Measurements from ENCODE around the gene CFAP77. TPM values are rescaled to one million over a fixed set of nuclear protein-coding genes. Genes with fewer than 3 reads are reported as not detected.

CFAP77 gene
- total RNA-seq, 1 experiment from 2014 or later = not detected

DNA sequence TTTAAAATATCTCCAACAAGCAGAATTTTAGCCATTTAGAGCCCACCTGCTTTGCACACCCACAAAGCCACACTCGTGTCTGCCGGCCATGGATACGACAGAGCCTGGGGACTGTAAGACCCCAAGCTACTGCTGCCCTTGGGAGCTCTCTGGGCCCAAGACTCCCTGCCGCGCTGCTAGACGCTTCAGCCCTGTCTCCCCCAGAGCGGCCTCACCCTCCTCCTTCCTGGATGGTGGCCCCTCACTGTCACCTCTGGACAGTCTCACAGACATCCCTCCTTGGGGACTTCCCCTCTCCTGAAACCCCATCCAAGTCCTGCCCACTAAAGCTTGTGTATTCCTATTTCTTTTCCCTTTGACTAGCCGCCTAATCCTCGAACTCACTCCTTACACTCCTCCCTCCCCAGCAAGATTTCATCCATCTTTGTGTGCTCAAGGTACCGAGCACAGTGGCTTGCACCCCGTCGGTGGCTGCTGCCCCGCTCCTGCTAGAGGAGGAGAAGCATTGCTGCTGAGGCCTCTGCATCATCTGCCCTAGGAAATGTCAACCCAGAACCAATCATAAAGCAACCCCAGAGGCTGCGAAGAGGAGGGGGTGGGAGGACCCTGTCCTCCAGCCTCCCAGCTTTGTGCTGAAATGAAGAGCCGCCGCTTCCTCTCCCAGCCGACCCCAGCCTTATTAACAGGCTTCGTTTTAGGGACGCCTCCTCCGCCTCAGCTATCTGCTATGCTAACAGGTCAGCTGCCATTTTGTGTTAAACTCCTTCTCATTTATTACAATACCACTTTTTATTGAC is 71.2 kb downstream of the CFAP77 start:
- no peaks in the 10 kb centered on the region for H3K4me1 ChIP-seq (ENCODE audit: insufficient read depth, low read length, poor library complexity, severe bottlenecking)

DNA sequence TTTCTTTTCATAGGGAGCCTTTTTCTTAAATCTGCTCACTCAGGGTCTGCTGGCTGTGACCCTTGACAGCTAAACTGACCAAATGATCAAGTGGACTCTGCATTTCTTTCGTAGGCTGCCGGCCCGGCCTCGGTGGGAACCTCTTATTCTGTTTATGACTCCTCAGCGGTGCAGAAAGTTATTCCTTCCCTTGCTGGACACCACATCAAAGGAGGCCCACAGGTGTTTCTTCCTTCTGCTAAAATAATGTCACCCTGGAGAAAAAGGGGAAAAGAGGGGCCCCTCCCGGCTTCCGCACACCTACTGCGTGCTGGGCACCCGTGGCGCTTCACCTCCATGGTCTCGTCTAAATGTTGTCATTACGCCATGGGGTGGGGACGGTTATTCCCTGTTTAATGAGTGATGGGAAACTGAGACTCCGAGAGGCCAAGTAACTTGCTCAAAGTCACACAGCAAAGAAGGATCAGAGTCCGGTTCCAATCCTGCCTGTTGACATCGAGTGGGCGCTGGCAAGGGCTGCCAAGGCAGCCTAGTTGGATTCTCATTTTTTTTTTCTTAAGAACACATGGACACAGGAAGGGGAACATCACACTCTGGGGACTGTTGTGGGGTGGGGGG is 72.3 kb downstream of the CFAP77 start:
- no TSS peak for BruUV-seq (replicated peaks)
- Histone ChIP-seq H3K27me3 (replicated peaks; ENCODE audit: insufficient read depth, low read depth, low read length, poor library complexity) (peaks cover 74% of the 10 kb centered on the region), H3K4me1 (ENCODE audit: insufficient read depth, low read length, poor library complexity, severe bottlenecking) (no peaks in the 10 kb centered on the region), H3K4me3 (ENCODE audit: low read depth, low read length, poor library complexity, severe bottlenecking) (no peak overlapping the region), H3K27ac (ENCODE audit: low read depth, low read length, poor library complexity, severe bottlenecking) (no peak overlapping the region), H3K9me3 (ENCODE audit: low read depth, low read length, poor library complexity, severe bottlenecking) (no peaks in the 10 kb centered on the region), H3K36me3 (ENCODE audit: insufficient read depth, low read length, poor library complexity, severe bottlenecking) (no peaks in the 10 kb centered on the region)
- no peak for DNase-seq (ENCODE audit: low spot score)
- intact Hi-C loops (cut with micrococcal nuclease; ENCODE audit: unreplicated experiment) = no loop called here
- ChIA-PET POLR2A (ENCODE audit: low non-redundant PET) (interaction anchor here (0.7 kb wide), 1 partner anchor 486 kb away, joined by 6 read pairs; no protein-coding TSS in a partner anchor), CTCF (interaction anchor here (0.6 kb wide), 1 partner anchor 120 kb away, joined by 5 read pairs; no protein-coding TSS in a partner anchor)
- TF ChIP-seq, protein P1, sequence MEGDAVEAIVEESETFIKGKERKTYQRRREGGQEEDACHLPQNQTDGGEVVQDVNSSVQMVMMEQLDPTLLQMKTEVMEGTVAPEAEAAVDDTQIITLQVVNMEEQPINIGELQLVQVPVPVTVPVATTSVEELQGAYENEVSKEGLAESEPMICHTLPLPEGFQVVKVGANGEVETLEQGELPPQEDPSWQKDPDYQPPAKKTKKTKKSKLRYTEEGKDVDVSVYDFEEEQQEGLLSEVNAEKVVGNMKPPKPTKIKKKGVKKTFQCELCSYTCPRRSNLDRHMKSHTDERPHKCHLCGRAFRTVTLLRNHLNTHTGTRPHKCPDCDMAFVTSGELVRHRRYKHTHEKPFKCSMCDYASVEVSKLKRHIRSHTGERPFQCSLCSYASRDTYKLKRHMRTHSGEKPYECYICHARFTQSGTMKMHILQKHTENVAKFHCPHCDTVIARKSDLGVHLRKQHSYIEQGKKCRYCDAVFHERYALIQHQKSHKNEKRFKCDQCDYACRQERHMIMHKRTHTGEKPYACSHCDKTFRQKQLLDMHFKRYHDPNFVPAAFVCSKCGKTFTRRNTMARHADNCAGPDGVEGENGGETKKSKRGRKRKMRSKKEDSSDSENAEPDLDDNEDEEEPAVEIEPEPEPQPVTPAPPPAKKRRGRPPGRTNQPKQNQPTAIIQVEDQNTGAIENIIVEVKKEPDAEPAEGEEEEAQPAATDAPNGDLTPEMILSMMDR (conservative IDR thresholded peaks at IDR 0.05; ENCODE audit: low read depth, low read length) = no peak
- no peak for TF ChIP-seq EZH2 (IDR thresholded peaks at IDR 0.05; ENCODE audit: borderline replicate concordance, low read depth, low read length, poor library complexity, severe bottlenecking)

More for the DNA sequence above, 71.2 kb downstream of the CFAP77 start:
- no TSS peak for BruUV-seq (replicated peaks)
- H3K27me3 ChIP-seq (replicated peaks; ENCODE audit: insufficient read depth, low read depth, low read length, poor library complexity) = peaks cover 73% of the 10 kb centered on the region
- H3K4me3 ChIP-seq (ENCODE audit: low read depth, low read length, poor library complexity, severe bottlenecking) = no peak overlapping the region
- POLR2A ChIA-PET (ENCODE audit: low non-redundant PET) = interaction anchor here (0.7 kb wide), 1 partner anchor 485 kb away, joined by 6 read pairs; no protein-coding TSS in a partner anchor
- CTCF ChIA-PET = interaction anchor here (0.6 kb wide), 1 partner anchor 119 kb away, joined by 5 read pairs; no protein-coding TSS in a partner anchor
- H3K9me3 ChIP-seq (ENCODE audit: low read depth, low read length, poor library complexity, severe bottlenecking) = no peaks in the 10 kb centered on the region
- intact Hi-C loops (cut with micrococcal nuclease; ENCODE audit: unreplicated experiment) = no loop called here
- no peak for DNase-seq (ENCODE audit: low spot score)
- H3K36me3 ChIP-seq (ENCODE audit: insufficient read depth, low read length, poor library complexity, severe bottlenecking) = no peaks in the 10 kb centered on the region
- H3K27ac ChIP-seq (ENCODE audit: low read depth, low read length, poor library complexity, severe bottlenecking) = no peak overlapping the region
- no peak for TF ChIP-seq EZH2 (IDR thresholded peaks at IDR 0.05; ENCODE audit: borderline replicate concordance, low read depth, low read length, poor library complexity, severe bottlenecking)
- TF ChIP-seq, protein P1 (conservative IDR thresholded peaks at IDR 0.05; ENCODE audit: low read depth, low read length) = no peak

DNA sequence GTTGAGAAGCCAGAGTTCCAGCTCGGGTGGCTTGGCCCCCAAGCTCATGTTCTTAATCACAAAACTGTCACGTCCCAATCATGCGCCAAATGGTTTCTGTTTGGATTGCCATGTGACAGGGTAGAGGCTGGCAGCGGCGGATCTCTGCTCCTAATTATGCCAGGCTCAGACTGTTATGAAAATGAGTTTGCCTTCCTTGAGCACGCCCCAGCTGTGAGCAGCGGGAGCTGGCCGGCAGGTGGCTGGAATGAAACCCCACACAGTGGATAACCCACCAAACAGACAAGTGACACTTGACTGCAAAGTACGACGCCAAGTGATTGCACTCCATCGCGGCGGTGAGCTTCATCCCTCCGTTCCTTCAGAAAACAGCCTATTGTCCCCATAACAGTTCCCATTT is 75.4 kb downstream of the CFAP77 start:
- TF ChIP-seq, protein P1 (conservative IDR thresholded peaks at IDR 0.05; ENCODE audit: low read depth, low read length) = no peak
- TF ChIP-seq EZH2 (IDR thresholded peaks at IDR 0.05; ENCODE audit: borderline replicate concordance, low read depth, low read length, poor library complexity, severe bottlenecking) = no peak
- Histone ChIP-seq H3K27ac (ENCODE audit: low read depth, low read length, poor library complexity, severe bottlenecking) (no peak overlapping the region), H3K27me3 (replicated peaks; ENCODE audit: insufficient read depth, low read depth, low read length, poor library complexity) (peaks cover 78% of the 10 kb centered on the region), H3K4me3 (ENCODE audit: low read depth, low read length, poor library complexity, severe bottlenecking) (no peak overlapping the region), H3K36me3 (ENCODE audit: insufficient read depth, low read length, poor library complexity, severe bottlenecking) (no peaks in the 10 kb centered on the region), H3K9me3 (ENCODE audit: low read depth, low read length, poor library complexity, severe bottlenecking) (no peaks in the 10 kb centered on the region), H3K4me1 (ENCODE audit: insufficient read depth, low read length, poor library complexity, severe bottlenecking) (no peaks in the 10 kb centered on the region)
- no peak for DNase-seq (ENCODE audit: low spot score)
- no TSS peak for BruUV-seq (replicated peaks)
- ChIA-PET POLR2A (ENCODE audit: low non-redundant PET) (no interaction called here), CTCF (no interaction called here)
- intact Hi-C loops (cut with micrococcal nuclease; ENCODE audit: unreplicated experiment) = no loop called here

Data from A673 (cell line).